Erythroblast (primary cell): Measurements from ENCODE around the gene INCENP.

Source experiments
- GATA1 ChIP-seq: IDR thresholded peaks from 2 replicates; pipeline ENCODE4 v1.6.1; 2011; ENCODE audit warnings: low read depth, mild to moderate bottlenecking, control low read depth, low read length, moderate library complexity
- POLR2A ChIP-seq: IDR thresholded peaks from 2 replicates; pipeline ENCODE4 v1.6.1; 2011; ENCODE audit warnings: mild to moderate bottlenecking, low read length

- TF ChIP-seq POLR2A (no peak), GATA1 (no peak)
These were observed 19.8 kb upstream of the INCENP start for GRCh38 chr11:62103986-62104385.
